ENCODE results near the gene SLC25A13.
"Not testable (repeated sequence)": the region's sequence is repeated elsewhere in the genome, so short reads cannot be mapped to it uniquely, and the experiment has no call there.

The SLC25A13 gene

DNA sequence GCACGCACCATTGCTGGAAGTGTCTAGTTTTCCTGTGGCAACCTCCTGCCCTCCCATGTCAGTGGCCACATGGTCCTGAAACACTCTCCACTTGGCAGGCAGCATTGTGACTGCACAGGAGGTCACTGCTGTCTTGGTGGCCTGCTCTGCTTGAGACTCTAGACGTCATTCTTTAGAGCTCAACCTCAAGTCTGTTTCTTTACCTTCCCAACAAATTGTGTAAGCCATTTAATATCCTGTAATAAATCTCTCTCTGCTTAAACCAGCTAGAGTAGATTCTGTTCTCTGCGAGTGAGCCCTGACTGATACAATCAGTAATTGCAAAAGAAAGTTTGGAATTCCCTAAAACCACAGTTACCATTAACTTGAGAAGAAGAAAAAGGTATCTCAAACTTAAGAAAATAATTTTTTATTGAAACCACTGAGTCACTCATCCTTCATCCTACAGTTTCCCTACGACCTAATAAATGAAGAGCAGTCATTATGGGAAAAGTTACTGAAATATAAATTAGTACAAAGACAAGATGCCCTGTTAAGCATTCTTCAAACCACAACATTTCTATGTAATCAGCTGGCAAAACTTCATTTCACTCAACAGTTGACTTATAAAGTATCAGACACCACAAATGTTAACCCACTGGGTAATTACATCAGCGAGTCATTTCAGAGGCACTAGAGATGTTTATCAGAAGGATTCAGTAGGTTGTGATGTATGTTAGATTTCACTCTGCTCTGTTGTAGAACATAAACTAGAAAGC lies 18.0 kb downstream of the SLC25A13 start:
- peak; percentile 82 for DNase-seq (ENCODE audit: low read depth)
- H3K4me3 ChIP-seq (ENCODE audit: low read depth, low read length): no peak overlapping the region

GRCh38 chr7:96303105-96303685 lies 18.7 kb downstream of the SLC25A13 start:
- H3K4me3 ChIP-seq (ENCODE audit: low read depth, low read length): no peak overlapping the region
- DNase-seq (ENCODE audit: low read depth): no peak

- no peak for DNase-seq (ENCODE audit: low read depth)
- H3K4me3 ChIP-seq (ENCODE audit: low read depth, low read length): no peak overlapping the region
Measured at GRCh38 chr7:96300986-96301385, 20.9 kb downstream of the SLC25A13 start.

- H3K4me3 ChIP-seq (ENCODE audit: low read depth, low read length): no peak overlapping the region
- DNase-seq (ENCODE audit: low read depth): no peak
Measured at GRCh38 chr7:96300502-96300901, 21.4 kb downstream of the SLC25A13 start.

DNA sequence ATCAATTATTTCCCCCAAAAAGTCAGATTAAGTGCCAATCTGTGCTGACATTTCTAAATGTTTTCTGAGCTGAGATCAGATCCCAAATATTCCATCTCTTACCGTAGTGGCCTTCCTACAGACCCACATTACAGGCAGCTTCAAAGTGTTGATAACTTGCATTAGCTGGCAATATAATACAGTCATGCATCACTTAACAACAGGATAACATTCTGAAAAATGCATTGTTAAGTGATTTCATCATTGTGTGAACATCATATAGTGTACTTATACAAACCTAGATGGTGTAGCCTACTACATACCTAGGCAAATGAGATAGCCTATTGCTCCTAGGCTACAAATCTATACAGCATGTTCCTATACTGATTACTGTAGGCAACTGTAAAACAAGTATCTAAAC lies 22.4 kb downstream of the SLC25A13 start:
- no peak overlapping the region for H3K4me3 ChIP-seq (ENCODE audit: low read depth, low read length)
- no peak for DNase-seq (ENCODE audit: low read depth)

DNA sequence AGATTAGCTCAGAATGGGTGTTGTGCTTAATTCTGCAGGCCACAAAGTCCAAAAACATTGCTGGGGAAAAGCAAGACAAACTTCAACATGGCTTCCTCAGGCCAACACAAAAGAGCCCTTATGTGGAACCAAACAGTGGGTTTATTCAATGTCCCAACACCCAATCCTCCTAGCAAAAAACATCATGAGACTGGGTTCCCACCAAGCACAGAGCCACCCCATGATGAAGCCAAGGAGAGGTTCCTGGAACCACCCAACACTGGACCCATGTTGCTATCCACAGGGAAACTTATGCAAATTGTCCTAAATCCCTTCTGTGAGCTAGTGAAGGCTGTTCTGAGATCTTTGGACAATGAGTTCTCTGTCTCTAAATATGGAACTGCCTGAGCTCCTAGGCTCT lies 24.0 kb downstream of the SLC25A13 start:
- H3K4me3 ChIP-seq (ENCODE audit: low read depth, low read length): no peak overlapping the region
- DNase-seq (ENCODE audit: low read depth): no peak

GRCh38 chr7:96297446-96297845 lies 24.5 kb downstream of the SLC25A13 start:
- H3K4me3 ChIP-seq (ENCODE audit: low read depth, low read length); DNase-seq (ENCODE audit: low read depth): not testable (repeated sequence)

GRCh38 chr7:96293911-96294310 lies 28.0 kb downstream of the SLC25A13 start:
- not testable (repeated sequence) for DNase-seq (ENCODE audit: low read depth); H3K4me3 ChIP-seq (ENCODE audit: low read depth, low read length)

- DNase-seq (ENCODE audit: low read depth): no peak
- H3K4me3 ChIP-seq (ENCODE audit: low read depth, low read length): no peak overlapping the region
Measured at GRCh38 chr7:96287559-96287958, 34.3 kb downstream of the SLC25A13 start.

GRCh38 chr7:96287132-96287531 lies 34.8 kb downstream of the SLC25A13 start:
- H3K4me3 ChIP-seq (ENCODE audit: low read depth, low read length): no peak overlapping the region
- DNase-seq (ENCODE audit: low read depth): no peak

DNA sequence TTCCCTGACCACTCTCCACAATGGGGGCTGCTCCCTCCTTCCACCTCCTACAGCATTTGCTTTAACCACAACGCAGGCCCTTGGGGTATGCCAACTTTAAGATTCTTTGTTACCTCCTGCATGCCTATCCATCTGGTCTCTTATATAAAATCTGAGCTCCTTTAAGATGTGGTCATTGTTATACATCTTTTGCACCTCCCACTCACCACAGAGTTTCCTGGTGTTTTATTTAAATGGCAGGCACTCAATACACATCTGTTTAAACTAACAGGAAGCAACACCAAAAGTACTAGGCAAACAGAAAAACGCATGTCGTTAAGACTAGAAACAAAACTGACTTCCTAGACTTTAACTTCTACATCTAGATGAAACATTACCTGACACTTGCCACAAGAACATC lies 36.3 kb downstream of the SLC25A13 start:
- no peak overlapping the region for H3K4me3 ChIP-seq (ENCODE audit: low read depth, low read length)
- DNase-seq (ENCODE audit: low read depth): no peak

- no peak for DNase-seq (ENCODE audit: low read depth)
- H3K4me3 ChIP-seq (ENCODE audit: low read depth, low read length): no peak overlapping the region
Measured at GRCh38 chr7:96284835-96285234, 37.1 kb downstream of the SLC25A13 start.

DNA sequence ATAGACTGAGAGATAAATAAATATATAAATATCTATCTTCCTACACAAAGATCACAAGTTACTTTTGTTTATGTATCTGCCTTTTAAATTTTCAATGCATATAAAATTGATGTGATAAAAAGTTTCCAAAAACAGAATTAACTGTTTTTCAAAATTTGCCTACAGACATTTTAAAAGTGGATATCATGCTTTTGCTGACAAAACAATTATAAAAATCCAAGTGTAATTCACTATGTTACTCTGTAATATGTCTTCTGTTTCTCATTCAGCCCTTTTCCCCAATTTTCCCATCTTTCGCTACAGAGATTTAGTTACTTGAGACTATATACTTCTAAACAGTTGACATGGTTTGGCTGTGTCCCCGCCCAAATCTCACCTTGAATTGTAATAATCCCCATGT lies 37.7 kb downstream of the SLC25A13 start:
- DNase-seq (ENCODE audit: low read depth): no peak
- no peak overlapping the region for H3K4me3 ChIP-seq (ENCODE audit: low read depth, low read length)

- DNase-seq (ENCODE audit: low read depth): no peak
- H3K4me3 ChIP-seq (ENCODE audit: low read depth, low read length): no peak overlapping the region
Measured at GRCh38 chr7:96282835-96283234, 39.1 kb downstream of the SLC25A13 start.

- no peak for DNase-seq (ENCODE audit: low read depth)
- H3K4me3 ChIP-seq (ENCODE audit: low read depth, low read length): no peak overlapping the region
Measured at GRCh38 chr7:96277921-96278320, 44.0 kb downstream of the SLC25A13 start.

GRCh38 chr7:96276019-96276418 lies 45.9 kb downstream of the SLC25A13 start:
- no peak overlapping the region for H3K4me3 ChIP-seq (ENCODE audit: low read depth, low read length)
- no peak for DNase-seq (ENCODE audit: low read depth)

DNA sequence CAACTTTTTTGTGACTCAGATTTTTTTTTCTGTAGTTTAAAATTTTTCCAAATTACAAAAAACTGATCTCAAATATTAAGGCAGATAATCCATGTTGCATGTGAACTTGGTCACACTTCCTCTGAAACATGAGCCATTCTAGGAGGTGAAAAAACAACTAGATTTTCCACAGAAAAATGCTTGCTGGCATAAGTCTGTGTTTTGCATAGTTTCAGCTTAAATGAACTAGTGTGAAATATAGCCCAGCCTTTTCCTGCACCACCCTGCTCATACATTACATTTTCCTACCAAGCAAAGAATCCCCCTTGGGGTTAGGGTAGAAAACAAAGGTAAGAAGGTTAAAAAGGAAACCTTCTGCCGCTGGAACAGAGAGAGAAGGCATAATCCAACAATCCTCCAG lies 48.2 kb downstream of the SLC25A13 start:
- no peak overlapping the region for H3K4me3 ChIP-seq (ENCODE audit: low read depth, low read length)
- peak; percentile 3 for DNase-seq (ENCODE audit: low read depth)

GRCh38 chr7:96269246-96269994 lies 52.5 kb downstream of the SLC25A13 start:
- DNase-seq (ENCODE audit: low read depth): no peak
- H3K4me3 ChIP-seq (ENCODE audit: low read depth, low read length): no peak overlapping the region

DNA sequence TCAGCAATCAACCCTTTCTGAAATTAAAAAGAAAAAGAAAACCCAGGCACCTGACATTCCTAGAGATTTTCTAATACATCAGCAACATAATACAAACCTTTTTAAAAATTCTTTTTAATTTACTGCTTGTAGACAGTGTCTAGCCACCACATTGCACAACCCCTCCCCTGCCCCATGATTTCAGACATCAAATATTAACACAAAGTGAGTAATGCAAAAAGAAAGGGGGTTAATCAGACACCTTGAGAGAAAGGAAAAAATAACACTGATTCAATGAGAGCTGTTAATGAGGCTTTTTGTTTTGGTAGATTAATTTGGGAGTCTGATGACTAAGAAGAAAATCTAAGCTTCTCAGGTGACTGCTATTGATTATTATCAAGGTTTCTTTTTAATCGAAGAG lies 55.3 kb downstream of the SLC25A13 start:
- no peak for DNase-seq (ENCODE audit: low read depth)
- H3K4me3 ChIP-seq (ENCODE audit: low read depth, low read length): no peak overlapping the region

GRCh38 chr7:96266015-96266414 lies 55.9 kb downstream of the SLC25A13 start:
- no peak for DNase-seq (ENCODE audit: low read depth)

DNA sequence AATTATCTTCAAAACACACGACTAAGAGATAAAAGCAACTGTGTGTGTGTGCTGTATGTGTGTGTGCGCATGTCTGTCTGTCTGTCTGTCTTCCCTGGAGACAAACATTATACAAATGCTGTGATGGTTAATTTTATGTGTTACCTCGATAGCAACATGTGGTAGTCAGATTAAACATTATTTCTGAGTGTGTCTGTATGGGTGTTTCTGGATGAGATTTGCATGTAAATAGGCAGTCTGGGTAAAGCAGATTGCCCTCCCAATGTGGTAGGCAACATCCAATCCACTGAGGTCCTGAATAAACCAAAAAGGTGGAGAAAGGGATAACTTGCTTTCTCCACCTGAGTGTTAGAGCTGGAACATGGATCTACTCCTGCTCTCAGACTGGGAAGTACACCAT lies 67.9 kb downstream of the SLC25A13 start:
- DNase-seq (ENCODE audit: low read depth): no peak
- H3K4me3 ChIP-seq (ENCODE audit: low read depth, low read length): no peak overlapping the region

More at GRCh38 chr7:96266015-96266414, 55.9 kb downstream of the SLC25A13 start:
- H3K4me3 ChIP-seq (ENCODE audit: low read depth, low read length): no peak overlapping the region

All from skeletal muscle cell (primary cell).